Neural cell (in vitro differentiated cells): ENCODE results near the gene PCDH17.

Experiments
- CTCF ChIP-seq: fragments of 450-650 bp; IDR thresholded peaks from 2 replicates; pipeline ENCODE4 v1.5.1; 2014; ENCODE audit warnings: antibody characterized with exemption, mild to moderate bottlenecking, moderate library complexity; ENCODE audit not compliant: poor library complexity, severe bottlenecking
- EP300 ChIP-seq: fragments of 450-650 bp; conservative IDR thresholded peaks from 2 replicates; pipeline ENCODE4 v1.6.1; 2014; ENCODE audit warnings: antibody characterized with exemption, mild to moderate bottlenecking, moderate library complexity; ENCODE audit not compliant: poor library complexity, severe bottlenecking
- EZH2 ChIP-seq: fragments of 200-600, 300-800 bp; shearing (Covaris generic), sonication (generic); IDR thresholded peaks from 2 replicates; pipeline ENCODE4 v1.6.1; 2014; ENCODE audit warnings: antibody characterized with exemption, low read length, borderline replicate concordance, mild to moderate bottlenecking; ENCODE audit not compliant: insufficient read depth, poor library complexity, severe bottlenecking
- MXI1 ChIP-seq: fragments of 450-650 bp; conservative IDR thresholded peaks from 2 replicates; pipeline ENCODE4 v1.6.1; 2014; ENCODE audit warnings: antibody characterized with exemption, mild to moderate bottlenecking; ENCODE audit not compliant: poor library complexity, severe bottlenecking
- POLR2AphosphoS5 ChIP-seq: IDR thresholded peaks from 2 replicates; pipeline ENCODE4 v1.6.1; 2012
- RAD21 ChIP-seq: fragments of 450-650 bp; conservative IDR thresholded peaks from 2 replicates; pipeline ENCODE4 v1.6.1; 2014; ENCODE audit warnings: antibody characterized with exemption, mild to moderate bottlenecking, moderate library complexity
- REST ChIP-seq: IDR thresholded peaks from 2 replicates; pipeline ENCODE4 v1.6.1; 2012; ENCODE audit warnings: borderline replicate concordance
- SMC3 ChIP-seq: fragments of 450-650 bp; conservative IDR thresholded peaks from 2 replicates; pipeline ENCODE4 v1.6.1; 2014; ENCODE audit warnings: antibody characterized with exemption, mild to moderate bottlenecking, moderate library complexity; ENCODE audit not compliant: poor library complexity
- TAF1 ChIP-seq: IDR thresholded peaks from 2 replicates; pipeline ENCODE4 v1.6.1; 2012; ENCODE audit warnings: low read depth

- no peak for TF ChIP-seq CTCF
- no peak for TF ChIP-seq EP300
- TF ChIP-seq EZH2 = no peak
- no peak for TF ChIP-seq RAD21
- TF ChIP-seq POLR2AphosphoS5 = no peak
- no peak for TF ChIP-seq TAF1
- TF ChIP-seq SMC3 = no peak
- no peak for TF ChIP-seq REST
- TF ChIP-seq MXI1 = no peak
These were observed 107.5 kb downstream of the PCDH17 start for GRCh38 chr13:57739089-57739488.
